Astrocyte of the cerebellum (primary cell): ENCODE results near the gene KCND2.

Experiments
- DNase-seq: peaks from one replicate; pipeline ENCODE4 v3.0.0-alpha.2; 2011; ENCODE audit warnings: low read depth
- H3K4me3 ChIP-seq: 2 replicates; pipeline ENCODE4 v1.5.1; 2011; ENCODE audit warnings: mild to moderate bottlenecking, low read depth, low read length, moderate library complexity
- in situ Hi-C: cut with HindIII; loops from 2 replicates; pipeline ENCODE4 v1.10.0; 2017; ENCODE audit warnings: low sequenced_read_pairs
- TF ChIP-seq, protein P1 (sequence below): IDR thresholded peaks from 2 replicates; pipeline ENCODE4 v1.5.1; 2012; ENCODE audit warnings: low read length, low read depth, moderate library complexity, mild to moderate bottlenecking; ENCODE audit errors: missing control alignments

Gene KCND2

DNA sequence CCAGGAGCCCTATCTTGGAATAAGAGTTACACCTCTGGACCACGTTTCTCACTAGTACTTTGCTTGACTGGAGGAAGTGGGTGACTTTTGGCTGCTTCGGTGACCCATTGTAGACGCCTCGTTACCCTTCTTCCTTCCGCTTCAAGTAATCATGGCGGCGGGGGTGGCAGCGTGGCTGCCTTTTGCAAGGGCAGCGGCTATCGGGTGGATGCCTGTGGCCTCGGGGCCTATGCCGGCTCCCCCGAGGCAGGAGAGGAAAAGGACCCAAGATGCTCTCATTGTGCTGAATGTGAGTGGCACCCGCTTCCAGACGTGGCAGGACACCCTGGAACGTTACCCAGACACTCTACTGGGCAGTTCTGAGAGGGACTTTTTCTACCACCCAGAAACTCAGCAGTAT, 1.5 kb downstream of the KCND2 start:
- DNase-seq, result no peak
- in situ Hi-C loops, result loop anchor here (10.0 kb wide), 1 partner anchor 320 kb away; no protein-coding TSS in a partner anchor
- no peak overlapping the region for H3K4me3 ChIP-seq
- TF ChIP-seq, protein P1, sequence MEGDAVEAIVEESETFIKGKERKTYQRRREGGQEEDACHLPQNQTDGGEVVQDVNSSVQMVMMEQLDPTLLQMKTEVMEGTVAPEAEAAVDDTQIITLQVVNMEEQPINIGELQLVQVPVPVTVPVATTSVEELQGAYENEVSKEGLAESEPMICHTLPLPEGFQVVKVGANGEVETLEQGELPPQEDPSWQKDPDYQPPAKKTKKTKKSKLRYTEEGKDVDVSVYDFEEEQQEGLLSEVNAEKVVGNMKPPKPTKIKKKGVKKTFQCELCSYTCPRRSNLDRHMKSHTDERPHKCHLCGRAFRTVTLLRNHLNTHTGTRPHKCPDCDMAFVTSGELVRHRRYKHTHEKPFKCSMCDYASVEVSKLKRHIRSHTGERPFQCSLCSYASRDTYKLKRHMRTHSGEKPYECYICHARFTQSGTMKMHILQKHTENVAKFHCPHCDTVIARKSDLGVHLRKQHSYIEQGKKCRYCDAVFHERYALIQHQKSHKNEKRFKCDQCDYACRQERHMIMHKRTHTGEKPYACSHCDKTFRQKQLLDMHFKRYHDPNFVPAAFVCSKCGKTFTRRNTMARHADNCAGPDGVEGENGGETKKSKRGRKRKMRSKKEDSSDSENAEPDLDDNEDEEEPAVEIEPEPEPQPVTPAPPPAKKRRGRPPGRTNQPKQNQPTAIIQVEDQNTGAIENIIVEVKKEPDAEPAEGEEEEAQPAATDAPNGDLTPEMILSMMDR, result no peak

GRCh38 chr7:120274899-120275298, 1.9 kb downstream of the KCND2 start:
- in situ Hi-C loops, result loop anchor here (10.0 kb wide), 1 partner anchor 320 kb away; no protein-coding TSS in a partner anchor
- DNase-seq, result no peak
- no peak overlapping the region for H3K4me3 ChIP-seq
- TF ChIP-seq, protein P1, result no peak

DNA sequence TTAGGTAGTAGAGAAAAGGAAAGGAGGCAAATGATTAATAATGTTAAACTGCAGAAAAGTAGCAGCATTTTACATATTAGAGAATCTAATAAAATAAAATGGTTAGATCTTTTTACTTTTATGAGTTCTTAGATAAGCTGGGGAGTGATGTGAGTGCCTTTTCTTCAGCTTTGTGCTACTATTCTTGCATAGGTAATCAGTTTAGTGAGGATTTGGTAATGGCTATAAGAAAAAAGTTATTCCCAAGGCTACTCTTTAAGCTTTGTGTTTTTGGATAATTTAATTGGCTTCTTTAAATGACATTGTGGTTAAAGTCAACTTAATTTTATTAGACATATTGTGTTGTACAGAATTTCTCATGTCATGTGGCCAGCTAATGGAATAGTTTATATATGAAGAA, 3.7 kb downstream of the KCND2 start:
- no peak overlapping the region for H3K4me3 ChIP-seq
- TF ChIP-seq, protein P1, result no peak
- no peak for DNase-seq
- in situ Hi-C loops, result loop anchor here (10.0 kb wide), 1 partner anchor 322 kb away; no protein-coding TSS in a partner anchor

DNA sequence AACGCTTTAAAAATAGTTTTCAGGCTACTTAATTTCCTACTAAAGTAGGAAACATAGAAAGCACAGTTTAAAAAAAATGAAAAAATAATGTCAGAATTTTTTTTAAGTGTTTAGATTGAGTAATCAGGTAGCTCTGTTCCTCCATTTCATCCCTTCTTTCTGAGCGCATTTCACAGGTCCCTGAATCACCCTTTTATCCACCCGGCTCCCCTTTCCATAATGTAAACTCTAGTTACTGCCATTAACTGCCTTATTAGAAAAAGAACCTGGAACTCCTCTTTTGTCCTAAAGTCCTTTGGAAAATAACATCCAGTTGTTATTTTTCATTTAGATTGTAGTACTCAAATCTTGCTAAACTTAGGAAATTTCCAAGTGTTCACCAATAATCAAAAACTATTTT, 5.8 kb downstream of the KCND2 start:
- no peak for DNase-seq
- in situ Hi-C loops, result loop anchor here (10.0 kb wide), 1 partner anchor 324 kb away; no protein-coding TSS in a partner anchor
- TF ChIP-seq, protein P1, result no peak
- no peak overlapping the region for H3K4me3 ChIP-seq

- no peak for DNase-seq
- no peak overlapping the region for H3K4me3 ChIP-seq
- in situ Hi-C loops, result no loop called here
- TF ChIP-seq, protein P1, result no peak
Observed at GRCh38 chr7:120280743-120281142, 7.8 kb downstream of the KCND2 start.

DNA sequence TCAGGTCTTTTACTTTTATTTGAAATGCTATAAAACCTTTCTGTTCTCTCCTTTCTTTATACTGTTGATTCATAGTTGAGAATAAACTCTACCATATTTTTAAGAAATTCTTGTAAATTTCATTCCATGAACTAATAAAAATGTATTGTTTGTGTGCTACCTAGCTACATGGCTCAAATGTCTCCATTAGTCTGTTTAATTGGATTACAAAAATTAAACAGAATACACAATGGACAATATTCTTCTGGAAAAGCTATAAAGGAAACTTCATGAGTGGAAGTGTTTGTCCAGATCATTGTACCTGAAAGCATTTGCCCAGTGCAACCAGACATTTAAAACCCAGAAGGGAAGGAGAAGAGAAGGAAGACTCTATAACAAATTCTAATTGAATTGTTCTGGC, 20.1 kb downstream of the KCND2 start:
- no peak for DNase-seq
- TF ChIP-seq, protein P1, result no peak
- no peak overlapping the region for H3K4me3 ChIP-seq
- in situ Hi-C loops, result no loop called here

GRCh38 chr7:120302190-120302589, 29.2 kb downstream of the KCND2 start:
- no peak for DNase-seq
- TF ChIP-seq, protein P1, result no peak
- in situ Hi-C loops, result no loop called here
- no peak overlapping the region for H3K4me3 ChIP-seq
